SK-N-SH (cell line): ENCODE measurements around the gene RASL10A. TPM values are rescaled to one million over a fixed set of nuclear protein-coding genes. Genes with fewer than 3 reads are reported as not detected.

ENCODE experiments used
- CTCF ChIA-PET: fragments of 300-600, 350-600 bp; formaldehyde crosslinking; extraction: SDS; loops from one replicate; lab custom pipeline; 2021; lab: Yijun Ruan, JAX
- POLR2A ChIA-PET: fragments of 350-600 bp; sonication (Branson Sonifier 250); formaldehyde crosslinking; extraction: SDS; loops from one replicate; lab custom pipeline; 2020; ENCODE audit warnings: antibody characterized with exemption, inconsistent platforms; lab: Yijun Ruan, JAX
- DNase-seq: peaks from one replicate; pipeline ENCODE4 v3.0.0; 2012
- H2AFZ ChIP-seq: fragments of 200-600 bp; sonication (generic); 2 replicates; pipeline ENCODE4 v1.8.1; 2016; ENCODE audit warnings: antibody characterized with exemption, mild to moderate bottlenecking, low read depth
- H3F3A ChIP-seq: fragments of 200-600 bp; sonication (generic); replicated peaks from 2 replicates; pipeline ENCODE3; 2016; ENCODE audit warnings: antibody characterized with exemption, mild to moderate bottlenecking; ENCODE audit not compliant: insufficient read depth
- H3K27ac ChIP-seq, 2 experiments: fragments of 200-500 bp in 1 of 2; fragments of 200-600 bp in 1 of 2; sonication (Bioruptor generic) in 1 of 2; sonication (generic), shearing (Covaris generic) in 1 of 2; 2 replicates each; pipeline versions ENCODE4 v1.5.1 to v1.6.1; 2014 to 2016; ENCODE audit warnings: low read depth in 2 of 2, inconsistent platforms in 1 of 2, low read length in 1 of 2, mild to moderate bottlenecking in 1 of 2, mixed read lengths in 1 of 2
- H3K27me3 ChIP-seq: fragments of 200-600 bp; sonication (generic), shearing (Covaris generic); 2 replicates; pipeline ENCODE4 v1.6.1; 2016; ENCODE audit warnings: mixed run types; ENCODE audit not compliant: insufficient read depth
- H3K36me3 ChIP-seq, 2 experiments: fragments of 200-500 bp in 1 of 2; fragments of 200-600 bp in 1 of 2; sonication (Bioruptor generic) in 1 of 2; sonication (generic) in 1 of 2; replicated peaks in 1 of 2; 2 replicates each; pipeline versions ENCODE3 to v1.5.1; 2014 to 2016; ENCODE audit warnings: low read length in 1 of 2, mild to moderate bottlenecking in 1 of 2; ENCODE audit not compliant: insufficient read depth in 2 of 2, control insufficient read depth in 1 of 2
- H3K4me1 ChIP-seq, 2 experiments: fragments of 200-500 bp in 1 of 2; fragments of 200-600 bp in 1 of 2; sonication (Bioruptor generic) in 1 of 2; sonication (generic), shearing (Covaris generic) in 1 of 2; 2 replicates each; pipeline versions ENCODE4 v1.5.1 to v1.6.1; 2014 to 2016; ENCODE audit warnings: low read depth in 1 of 2, low read length in 1 of 2, mixed run types in 1 of 2; ENCODE audit not compliant: insufficient read depth in 2 of 2, control insufficient read depth in 1 of 2
- H3K4me2 ChIP-seq: fragments of 200-600 bp; sonication (generic), shearing (Covaris generic); 2 replicates; pipeline ENCODE4 v1.6.1; 2017; ENCODE audit warnings: mixed run types
- H3K4me3 ChIP-seq, 2 experiments: fragments of 200-500 bp in 1 of 2; fragments of 200-600 bp in 1 of 2; sonication (Bioruptor generic) in 1 of 2; sonication (generic), shearing (Covaris generic) in 1 of 2; 2 replicates each; pipeline versions ENCODE4 v1.5.1 to v1.8.1; 2014 to 2016; ENCODE audit warnings: low read depth in 2 of 2, inconsistent platforms in 1 of 2, low read length in 1 of 2, mild to moderate bottlenecking in 1 of 2, mixed read lengths in 1 of 2, moderate library complexity in 1 of 2
- H3K79me2 ChIP-seq: fragments of 200-600 bp; sonication (generic); 2 replicates; pipeline ENCODE4 v1.8.1; 2017; ENCODE audit warnings: mild to moderate bottlenecking; ENCODE audit not compliant: insufficient read depth
- H3K9ac ChIP-seq: fragments of 200-600 bp; sonication (generic); 2 replicates; pipeline ENCODE4 v1.6.1; 2017; ENCODE audit warnings: mixed run types
- H3K9me2 ChIP-seq: fragments of 200-600 bp; sonication (generic); 2 replicates; pipeline ENCODE4 v1.6.1; 2017; ENCODE audit warnings: mixed run types
- H3K9me3 ChIP-seq: fragments of 200-600 bp; sonication (generic); 2 replicates; pipeline ENCODE4 v1.6.1; 2017; ENCODE audit warnings: mixed run types, mild to moderate bottlenecking, moderate library complexity
- H4K20me1 ChIP-seq: fragments of 200-600 bp; sonication (generic); 2 replicates; pipeline ENCODE4 v1.6.1; 2017; ENCODE audit warnings: mild to moderate bottlenecking, mixed run types; ENCODE audit not compliant: insufficient read depth
- FOSL2 ChIP-seq: IDR thresholded peaks from 2 replicates; pipeline ENCODE4 v1.4.0; 2012; ENCODE audit warnings: low read depth, mild to moderate bottlenecking, moderate library complexity, borderline replicate concordance
- FOXJ3 ChIP-seq: sonication (generic); formaldehyde crosslinking; IDR thresholded peaks from 2 replicates; pipeline ENCODE4 v1.5.1; 2020; ENCODE audit warnings: mild to moderate bottlenecking, missing genetic modification reagents
- GABPA ChIP-seq: IDR thresholded peaks from 2 replicates; pipeline ENCODE4 v1.4.0; 2012; ENCODE audit warnings: low read depth, mild to moderate bottlenecking
- GATA2 ChIP-seq: sonication (generic); formaldehyde crosslinking; IDR thresholded peaks from 2 replicates; pipeline ENCODE4 v1.5.0; 2020; ENCODE audit warnings: mild to moderate bottlenecking, missing genetic modification reagents
- MXI1 ChIP-seq: IDR thresholded peaks from 2 replicates; pipeline ENCODE4 v1.6.1; 2012; ENCODE audit warnings: mild to moderate bottlenecking, low read depth, low read length, improper control_type of control experiment
- RAD21 ChIP-seq: IDR thresholded peaks from 2 replicates; pipeline ENCODE4 v1.6.1; 2012; ENCODE audit warnings: mild to moderate bottlenecking, low read length
- RCOR1 ChIP-seq: fragments of 150-350 bp; IDR thresholded peaks from 2 replicates; pipeline ENCODE4 v1.6.1; 2017; ENCODE audit warnings: antibody characterized with exemption, low read length
- RFX5 ChIP-seq: IDR thresholded peaks from 2 replicates; pipeline ENCODE4 v1.6.1; 2012; ENCODE audit warnings: mild to moderate bottlenecking, improper control_type of control experiment, low read length
- SIN3A ChIP-seq: IDR thresholded peaks from 2 replicates; pipeline ENCODE4 v1.6.1; 2012; ENCODE audit warnings: low read depth, mild to moderate bottlenecking, low read length, moderate library complexity, borderline replicate concordance
- SMC3 ChIP-seq: IDR thresholded peaks from 2 replicates; pipeline ENCODE4 v1.6.1; 2012; ENCODE audit warnings: low read depth, low read length, improper control_type of control experiment
- TCF12 ChIP-seq: IDR thresholded peaks from 2 replicates; pipeline ENCODE4 v1.4.0; 2012
- USF2 ChIP-seq: fragments of 150-350 bp; IDR thresholded peaks from 2 replicates; pipeline ENCODE4 v1.6.1; 2017; ENCODE audit warnings: antibody characterized with exemption, low read length, low read depth, borderline replicate concordance
- WGBS: methylation state at CpG from one replicate; pipeline ENCODE4 v1.1.6; 2017; ENCODE audit warnings: low lambda C conversion rate; 5-methylcytosine and 5-hydroxymethylcytosine counted together
- polyA plus RNA-seq, 3 experiments: library from polyadenylated mRNA; depleted of rRNA; stranded (reverse); fragments of >200 nt; gene quantifications; 2 replicates each; pipeline ENCODE4 v1.2.3, GENCODE V29; 2012

Gene RASL10A
- polyA plus RNA-seq, 1 of the 3 experiments (the other 2 are of a cell fraction), result 0.36 TPM

- TF ChIP-seq USF2 (no peak), FOXJ3 (CRISPR knock-in tag) (no peak), RAD21 (no peak)
These were observed 25.8 kb upstream of the RASL10A start (continued) for GRCh38 chr22:29341056-29341848.

- H3K9ac ChIP-seq, result no peak overlapping the region
- H3K79me2 ChIP-seq, result no peaks in the 10 kb centered on the region
- H4K20me1 ChIP-seq, result no peaks in the 10 kb centered on the region
- ChIA-PET POLR2A (no interaction called here), CTCF (interaction anchor here (0.7 to 1.2 kb wide), 4 partner anchors 8 to 27 kb away, joined by 3 read pairs; no protein-coding TSS in a partner anchor)
- H3K9me2 ChIP-seq, result no peaks in the 10 kb centered on the region
- H3K27me3 ChIP-seq, result no peaks in the 10 kb centered on the region
- no peak overlapping the region for H2AFZ ChIP-seq
- TF ChIP-seq GABPA (no peak), SIN3A (no peak), USF2 (no peak), RCOR1 (no peak), MXI1 (no peak), RFX5 (no peak), FOSL2 (no peak), SMC3 (no peak), GATA2 (CRISPR knock-in tag) (no peak), RAD21 (no peak), TCF12 (no peak)
- 100% methylated on average over 2 of the region's 8 CpGs for WGBS
- H3F3A ChIP-seq, result peaks cover 25% of the 10 kb centered on the region
- no peak for DNase-seq
- peaks cover 8 to 58% of the 10 kb centered on the region in 2 experiments for H3K36me3 ChIP-seq
- no peak overlapping the region; a peak in 1 of 4 replicates for H3K27ac ChIP-seq
- H3K4me2 ChIP-seq, result no peak overlapping the region
- no peak overlapping the region for H3K4me3 ChIP-seq
- peaks cover 20 to 41% of the 10 kb centered on the region in 2 experiments for H3K4me1 ChIP-seq
- H3K9me3 ChIP-seq, result no peaks in the 10 kb centered on the region
These were observed 25.1 kb upstream of the RASL10A start for GRCh38 chr22:29340566-29340965.
